Left lung (tissue), 10 donors: ENCODE data around the gene TTPAL. TPM values are rescaled to one million over a fixed set of nuclear protein-coding genes. Genes with fewer than 3 reads are reported as not detected.

Source experiments
- ATAC-seq: fragments of 200-7000 bp; cut with Tn5 transposase; one replicate; pipeline ENCODE4 v1.9.1; 2020; ENCODE audit warnings: moderate library complexity
- DNase-seq, 4 donors: peaks; one replicate each; pipeline ENCODE4 v3.0.0-alpha.2; 2013 to 2020
- H3K27ac ChIP-seq, 2 donors: fragments of 200-600 bp; sonication (generic) in 1 of 2; one replicate each; pipeline versions ENCODE4 v1.5.0 to v1.8.0; 2020 to 2021
- H3K27me3 ChIP-seq, 2 donors: fragments of 200-600 bp; sonication (generic) in 1 of 2; one replicate each; pipeline versions ENCODE4 v1.5.0 to v1.8.0; 2020 to 2021
- H3K36me3 ChIP-seq, 2 donors: fragments of 200-600 bp; sonication (generic) in 1 of 2; one replicate each; pipeline versions ENCODE4 v1.5.0 to v1.8.0; 2020 to 2021
- H3K4me1 ChIP-seq, 2 donors: fragments of 200-600 bp; one replicate each; pipeline ENCODE4 v1.8.0; 2021
- H3K4me3 ChIP-seq, 2 donors: fragments of 200-600 bp; sonication (generic) in 1 of 2; one replicate each; pipeline versions ENCODE4 v1.5.0 to v1.8.0; 2020 to 2021; ENCODE audit warnings: mild to moderate bottlenecking in 1 of 2
- H3K9me3 ChIP-seq, 2 donors: fragments of 200-600 bp; sonication (generic) in 1 of 2; one replicate each; pipeline versions ENCODE4 v1.5.0 to v1.8.0; 2020 to 2021
- CTCF ChIP-seq, 2 donors: fragments of 200-600 bp; sonication (generic) in 1 of 2; IDR thresholded peaks; one replicate each; pipeline versions ENCODE4 v1.5.0 to v1.8.0; 2021; ENCODE audit warnings: antibody characterized with exemption in 2 of 2
- intact Hi-C, 2 donors: fragments of 100-400 bp; cut with DNase I; formaldehyde crosslinking; loops; one replicate each; pipeline versions ENCODE4 v1.11.2 to v1.14.2; 2022
- polyA plus RNA-seq, 6 donors: library from polyadenylated mRNA; unstranded; fragments of 120-200 nt; gene quantifications; one replicate each; pipeline ENCODE4 v1.2.1, GENCODE V29; 2013; ENCODE audit not compliant: insufficient read length in 6 of 6
- total RNA-seq, 2 donors: library from RNA; stranded (reverse); fragmentation: NEBNext Ultra II Directional; extraction: Animal tissue kit (Norgen Biotek cat#: 25700); gene quantifications; one replicate each; pipeline ENCODE4 v1.2.1, GENCODE V29; 2021
- donor health status: DM: no; HTN: yes; CAD: no.
- donor health status: DM: no; HTN: no; CAD: no.

TTPAL gene
- total and polyA plus RNA-seq, 8 donors: 9.0 to 15.1 (median 11.7) TPM

GRCh38 chr20:44540834-44541233 is 65.2 kb downstream of the TTPAL start:
- Histone ChIP-seq H3K4me3 (no peak overlapping the region), H3K36me3 (no peaks in the 10 kb centered on the region), H3K9me3 (no peaks in the 10 kb centered on the region), H3K27ac (no peak overlapping the region), H3K4me1 (peaks cover 6 to 27% of the 10 kb centered on the region in 2 donors), H3K27me3 (no peaks in the 10 kb centered on the region)
- intact Hi-C loops: no loop called here
- TF ChIP-seq CTCF (IDR thresholded peaks at IDR 0.05): no peak
- DNase-seq: no peak
- ATAC-seq: peak; percentile 44

- DNase-seq: no peak
- Histone ChIP-seq H3K36me3 (no peaks in the 10 kb centered on the region), H3K9me3 (no peaks in the 10 kb centered on the region), H3K4me1 (peaks cover 6 to 16% of the 10 kb centered on the region in 2 donors), H3K27me3 (no peaks in the 10 kb centered on the region), H3K4me3 (no peak overlapping the region), H3K27ac (no peak overlapping the region)
- intact Hi-C loops: no loop called here
- ATAC-seq: no peak
- TF ChIP-seq CTCF (IDR thresholded peaks at IDR 0.05): no peak
These were observed 66.3 kb downstream of the TTPAL start for GRCh38 chr20:44541992-44542391.

GRCh38 chr20:44542890-44543289 is 67.2 kb downstream of the TTPAL start:
- Histone ChIP-seq H3K27ac (no peak overlapping the region), H3K36me3 (no peaks in the 10 kb centered on the region), H3K27me3 (no peaks in the 10 kb centered on the region), H3K9me3 (no peaks in the 10 kb centered on the region), H3K4me3 (no peak overlapping the region), H3K4me1 (peaks cover 6 to 16% of the 10 kb centered on the region in 2 donors)
- peak; percentile 67 for ATAC-seq
- intact Hi-C loops: no loop called here
- TF ChIP-seq CTCF (IDR thresholded peaks at IDR 0.05): no peak
- DNase-seq: no peak

GRCh38 chr20:44543358-44543757 is 67.7 kb downstream of the TTPAL start:
- Histone ChIP-seq H3K27me3 (no peaks in the 10 kb centered on the region), H3K9me3 (no peaks in the 10 kb centered on the region), H3K4me1 (peaks cover 6 to 16% of the 10 kb centered on the region in 2 donors), H3K4me3 (no peak overlapping the region), H3K36me3 (no peaks in the 10 kb centered on the region), H3K27ac (no peak overlapping the region)
- peak; percentile 41 for ATAC-seq
- intact Hi-C loops: no loop called here
- no peak for TF ChIP-seq CTCF (IDR thresholded peaks at IDR 0.05)
- DNase-seq: no peak

Other genes starting within 250 kb of the TTPAL start
- gene GDAP1L1, start 228.6 kb upstream of the TTPAL start, total RNA-seq: not detected
- under 1 TPM; 0.18 to 0.53 (median 0.38) TPM for gene GDAP1L1, start 228.6 kb upstream of the TTPAL start, polyA plus RNA-seq
- gene FITM2, start 164.7 kb upstream of the TTPAL start, total RNA-seq: 10 to 100 TPM; 11.4 to 15.3 TPM
- 1 to 10 TPM; 6.8 to 9.9 (median 8.0) TPM for gene FITM2, start 164.7 kb upstream of the TTPAL start, polyA plus RNA-seq
- gene R3HDML, start 138.8 kb upstream of the TTPAL start, total RNA-seq: 1 to 10 TPM in 1 of 2 donors, not detected in 1; 2.0 TPM
- not detected for gene R3HDML, start 138.8 kb upstream of the TTPAL start, polyA plus RNA-seq
- gene HNF4A, start 120.2 kb upstream of the TTPAL start, total RNA-seq: 1 to 10 TPM in 1 of 2 donors, under 1 TPM in 1; 0.21 to 3.5 TPM
- 1 to 10 TPM in 2 of 6 donors, under 1 TPM in 4; 0.70 to 1.6 (median 0.96) TPM for gene HNF4A, start 120.2 kb upstream of the TTPAL start, polyA plus RNA-seq
- 100 to 1,000 TPM; 110 to 123 TPM for gene SERINC3, start 46.2 kb downstream of the TTPAL start, total RNA-seq
- 10 to 100 TPM; 68.3 to 77.9 (median 72.0) TPM for gene SERINC3, start 46.2 kb downstream of the TTPAL start, polyA plus RNA-seq
- 10 to 100 TPM; 40.1 to 42.1 TPM for gene PKIG, start 106.7 kb downstream of the TTPAL start, total RNA-seq
- gene PKIG, start 106.7 kb downstream of the TTPAL start, polyA plus RNA-seq: 10 to 100 TPM; 51.8 to 67.7 (median 57.4) TPM
- gene ADA, start 175.8 kb downstream of the TTPAL start, total RNA-seq: 10 to 100 TPM in 1 of 2 donors, 1 to 10 TPM in 1; 7.6 to 15.5 TPM
- 1 to 10 TPM; 5.4 to 8.5 (median 6.1) TPM for gene ADA, start 175.8 kb downstream of the TTPAL start, polyA plus RNA-seq
- 10 to 100 TPM; 14.3 to 20.8 TPM for gene CCN5, start 239.5 kb downstream of the TTPAL start, total RNA-seq
- gene CCN5, start 239.5 kb downstream of the TTPAL start, polyA plus RNA-seq: under 1 TPM; 0.29 to 0.60 (median 0.44) TPM